Epithelial cell of proximal tubule (primary cell): Measurements from ENCODE around the gene GPR141. TPM values are rescaled to one million over a fixed set of nuclear protein-coding genes. Genes with fewer than 3 reads are reported as not detected.

Source experiments
- DNase-seq: peaks from one replicate; pipeline ENCODE4 v3.0.0-alpha.2; 2011; ENCODE audit warnings: low read depth
- H3K4me3 ChIP-seq: 2 replicates; pipeline ENCODE4 v1.5.1; 2011; ENCODE audit warnings: low read depth, mild to moderate bottlenecking, low read length
- total RNA-seq: library from RNA; depleted of rRNA; stranded (reverse); fragments of >200 nt; gene quantifications from 2 replicates; pipeline ENCODE4 v1.2.3, GENCODE V29; 2015
- TF ChIP-seq, protein P1 (sequence below): conservative IDR thresholded peaks from 2 replicates; pipeline ENCODE4 v1.5.1; 2012; ENCODE audit warnings: low read depth, mild to moderate bottlenecking, low read length

Gene GPR141
- total RNA-seq, 1 donor from 2014 or later, result not detected

DNA sequence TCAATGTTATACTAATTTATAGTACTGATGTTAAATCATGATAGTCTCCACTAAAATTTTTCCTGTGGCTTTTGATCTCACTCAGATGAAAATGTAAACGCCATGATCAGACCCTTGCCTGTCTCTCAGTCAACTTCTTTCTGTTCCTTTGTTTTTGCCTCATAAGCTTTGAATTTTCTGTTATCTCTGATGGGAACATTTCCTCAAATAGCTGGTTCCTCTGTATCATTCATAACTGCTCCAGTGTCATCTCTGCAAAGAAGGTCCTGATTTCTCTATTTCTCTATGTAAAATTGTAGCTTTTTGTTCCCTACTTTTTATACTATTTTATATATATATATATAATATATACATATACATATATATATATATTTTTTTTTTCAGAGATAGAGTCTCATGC, 67.5 kb downstream of the GPR141 start:
- no peak overlapping the region for H3K4me3 ChIP-seq
- DNase-seq, result no peak
- TF ChIP-seq, protein P1, sequence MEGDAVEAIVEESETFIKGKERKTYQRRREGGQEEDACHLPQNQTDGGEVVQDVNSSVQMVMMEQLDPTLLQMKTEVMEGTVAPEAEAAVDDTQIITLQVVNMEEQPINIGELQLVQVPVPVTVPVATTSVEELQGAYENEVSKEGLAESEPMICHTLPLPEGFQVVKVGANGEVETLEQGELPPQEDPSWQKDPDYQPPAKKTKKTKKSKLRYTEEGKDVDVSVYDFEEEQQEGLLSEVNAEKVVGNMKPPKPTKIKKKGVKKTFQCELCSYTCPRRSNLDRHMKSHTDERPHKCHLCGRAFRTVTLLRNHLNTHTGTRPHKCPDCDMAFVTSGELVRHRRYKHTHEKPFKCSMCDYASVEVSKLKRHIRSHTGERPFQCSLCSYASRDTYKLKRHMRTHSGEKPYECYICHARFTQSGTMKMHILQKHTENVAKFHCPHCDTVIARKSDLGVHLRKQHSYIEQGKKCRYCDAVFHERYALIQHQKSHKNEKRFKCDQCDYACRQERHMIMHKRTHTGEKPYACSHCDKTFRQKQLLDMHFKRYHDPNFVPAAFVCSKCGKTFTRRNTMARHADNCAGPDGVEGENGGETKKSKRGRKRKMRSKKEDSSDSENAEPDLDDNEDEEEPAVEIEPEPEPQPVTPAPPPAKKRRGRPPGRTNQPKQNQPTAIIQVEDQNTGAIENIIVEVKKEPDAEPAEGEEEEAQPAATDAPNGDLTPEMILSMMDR, result no peak

DNA sequence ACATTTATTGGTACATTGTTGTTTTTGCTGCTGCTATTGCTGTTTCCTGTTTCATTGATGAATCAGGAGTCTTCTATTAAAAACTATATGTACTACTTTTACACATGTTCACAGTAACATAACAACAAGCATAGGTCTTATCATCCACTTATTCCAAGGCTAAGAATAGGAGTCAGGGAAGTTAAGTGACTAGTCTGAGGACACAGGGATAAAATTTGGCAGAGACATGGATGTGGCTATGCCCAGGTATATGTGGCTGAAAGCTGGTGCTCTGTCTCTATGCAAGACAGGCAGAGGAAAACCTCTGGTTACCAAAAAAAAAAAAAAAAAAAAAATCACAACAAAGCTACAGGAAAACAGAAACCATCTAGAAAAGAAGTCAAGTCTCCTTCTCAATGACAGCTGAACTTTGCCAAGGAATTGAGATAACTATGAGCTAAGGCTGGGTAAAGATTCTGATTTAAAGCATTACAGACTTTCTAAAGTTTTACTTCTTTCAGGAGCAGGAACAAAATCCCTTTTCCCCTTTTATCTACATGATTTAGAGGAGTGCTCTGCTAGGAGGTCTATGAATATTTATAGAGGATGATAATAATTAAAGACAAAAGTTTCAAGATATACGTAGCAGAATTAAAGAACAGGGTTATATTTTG, 70.0 kb downstream of the GPR141 start:
- no peak overlapping the region for H3K4me3 ChIP-seq
- no peak for DNase-seq
- TF ChIP-seq, protein P1, result no peak

DNA sequence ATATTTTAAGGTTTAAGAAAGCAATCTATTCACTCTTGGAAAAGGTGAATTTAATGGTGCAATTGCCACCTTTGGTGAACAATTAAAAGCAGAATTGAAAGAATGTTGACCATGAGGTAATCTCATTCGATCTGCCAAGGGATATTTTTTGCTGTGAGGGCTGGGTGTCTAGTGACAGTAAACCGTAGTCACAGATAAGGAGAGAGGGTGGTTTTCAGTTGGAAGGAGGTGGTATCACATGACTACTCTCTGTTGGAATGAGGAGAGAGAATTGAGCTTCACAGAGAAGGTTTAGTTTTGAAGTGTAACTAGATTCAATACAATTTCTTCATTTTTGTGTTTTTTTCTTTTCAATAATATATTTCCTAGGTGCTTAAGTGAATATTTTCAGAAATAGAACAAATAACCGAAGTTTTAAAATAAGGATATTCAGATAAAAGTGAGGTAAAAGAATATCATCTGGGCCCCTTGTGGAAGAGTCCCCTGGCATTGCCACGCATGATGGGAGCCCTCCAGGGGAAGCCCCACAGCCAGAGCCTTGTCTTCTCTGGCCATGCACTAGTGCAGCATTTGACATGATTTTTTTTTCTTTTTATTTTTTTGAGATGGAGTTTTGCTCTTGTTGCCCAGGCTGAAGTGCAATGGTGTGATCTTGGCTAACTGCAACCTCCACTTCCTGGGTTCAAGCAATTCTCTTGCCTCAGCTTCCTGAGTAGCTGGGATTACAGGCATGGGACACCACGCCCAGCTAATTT, 73.4 kb downstream of the GPR141 start:
- H3K4me3 ChIP-seq, result no peak overlapping the region
- TF ChIP-seq, protein P1, result no peak

DNA sequence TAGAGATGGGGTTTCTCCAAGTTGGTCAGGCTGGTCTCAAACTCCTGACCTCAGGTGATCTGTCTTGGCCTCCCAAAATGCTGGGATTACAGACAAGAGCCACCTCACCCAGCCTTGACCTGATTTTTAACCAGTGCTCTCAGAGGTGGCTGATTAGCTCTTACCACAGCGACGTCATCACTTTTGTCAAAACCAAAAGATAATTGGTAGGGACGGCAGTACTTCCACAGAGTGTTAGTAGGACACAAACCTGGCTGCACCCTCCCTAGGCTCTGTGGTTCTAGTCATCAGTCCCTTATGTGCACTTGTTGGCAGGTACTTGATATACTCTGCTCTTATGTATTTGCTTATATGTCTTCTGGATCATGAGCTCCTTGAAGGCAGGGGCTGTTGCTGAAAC, 74.0 kb downstream of the GPR141 start:
- DNase-seq, result no peak
- TF ChIP-seq, protein P1, result no peak
- H3K4me3 ChIP-seq, result no peak overlapping the region

More for the DNA sequence above, 73.4 kb downstream of the GPR141 start:
- no peak for DNase-seq

DNA sequence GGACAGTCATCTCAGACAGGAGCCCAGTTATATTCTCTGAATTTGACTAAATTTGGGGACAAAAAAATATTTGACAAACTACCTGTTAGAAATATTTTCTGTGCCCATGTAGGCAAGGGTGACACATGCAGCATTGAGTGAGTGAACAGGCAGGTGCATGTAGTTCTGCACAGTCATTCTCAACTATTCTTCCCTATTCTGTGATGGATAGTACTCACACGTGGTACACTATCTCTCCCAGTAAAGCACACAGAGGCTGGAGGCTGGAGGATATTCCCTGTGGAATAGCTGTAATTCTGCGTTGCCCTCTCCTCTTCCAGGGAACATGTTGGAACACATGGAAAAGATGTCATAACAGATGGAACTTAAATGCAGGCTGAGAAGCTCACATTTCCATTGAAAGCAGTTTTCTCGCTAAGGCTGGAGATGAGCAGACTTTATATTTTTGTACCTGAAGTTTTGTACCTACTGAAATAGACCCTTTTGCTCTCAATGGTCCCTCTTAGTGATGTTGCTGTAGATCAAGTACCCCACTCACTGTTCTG, 75.0 kb downstream of the GPR141 start:
- TF ChIP-seq, protein P1, result no peak
- no peak overlapping the region for H3K4me3 ChIP-seq
- no peak for DNase-seq

DNA sequence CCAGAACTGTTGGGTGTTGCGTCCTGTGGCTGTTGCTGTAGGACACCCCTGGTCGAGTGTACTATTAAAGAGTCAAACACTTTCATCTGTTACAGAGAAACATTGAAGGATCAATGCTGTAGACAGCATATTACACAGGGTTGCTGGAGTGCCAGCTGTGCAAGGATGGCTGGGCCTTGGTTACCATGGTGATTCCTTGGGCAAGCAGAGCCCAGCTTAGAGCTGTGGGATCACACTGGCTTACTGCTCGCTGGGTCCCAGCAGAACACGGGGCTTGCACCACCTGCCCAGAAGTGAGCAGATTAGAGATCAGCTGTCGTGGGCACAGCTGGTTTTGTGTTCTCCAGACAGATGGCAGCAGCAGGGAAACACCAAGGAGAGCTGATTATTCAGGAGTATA, 76.0 kb downstream of the GPR141 start:
- no peak overlapping the region for H3K4me3 ChIP-seq
- TF ChIP-seq, protein P1, result no peak
- DNase-seq, result no peak

DNA sequence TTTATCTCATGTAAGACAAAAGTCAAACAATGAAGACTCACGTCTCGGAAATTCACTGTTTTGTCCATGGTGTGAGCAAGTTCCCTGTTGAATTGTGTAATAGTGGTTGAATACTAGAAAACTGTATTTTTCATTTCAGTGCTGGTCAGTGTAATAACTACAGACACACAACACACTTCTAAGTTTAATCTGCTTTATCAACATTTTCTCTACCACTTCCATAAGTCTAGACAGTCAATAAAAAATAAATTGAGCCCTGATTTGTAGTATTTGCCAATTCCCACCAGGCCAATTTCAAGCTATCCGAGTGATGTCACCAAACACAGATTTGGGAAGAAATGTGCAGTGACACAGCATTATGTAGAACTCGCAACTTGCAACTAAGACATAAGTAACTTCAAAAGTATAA, 81.9 kb downstream of the GPR141 start:
- DNase-seq, result no peak
- no peak overlapping the region for H3K4me3 ChIP-seq
- TF ChIP-seq, protein P1, result no peak
